HG03439 (cell line): ENCODE results near the gene NRXN3.

Experiments used
- ATAC-seq: cut with Tn5 transposase; IDR thresholded peaks from one replicate; pipeline ENCODE4 v1.9.1; 2021; ENCODE audit warnings: mild to moderate bottlenecking, moderate library complexity; ENCODE audit not compliant: unreplicated experiment

NRXN3 gene

DNA sequence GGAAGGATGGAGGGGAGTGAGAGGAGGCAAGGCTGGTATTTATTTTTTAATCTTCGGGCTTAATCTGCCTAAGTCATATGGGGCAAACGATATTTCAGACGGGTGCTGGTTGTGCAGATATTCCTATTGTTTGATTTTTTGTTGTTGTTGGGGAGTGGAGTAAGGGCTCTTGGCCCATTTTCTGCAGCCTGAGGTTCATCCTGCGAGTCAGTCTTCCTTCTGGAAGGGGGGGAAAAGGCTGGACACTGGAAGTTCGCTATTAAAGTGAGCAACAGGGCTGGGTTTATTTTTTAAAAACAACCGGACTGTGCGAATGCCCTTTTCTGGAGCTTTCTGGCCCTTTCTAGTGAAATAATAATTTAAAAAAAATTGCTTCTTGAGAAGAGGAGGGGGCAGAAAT lies 2.3 kb downstream of the NRXN3 start:
- no peak for ATAC-seq

DNA sequence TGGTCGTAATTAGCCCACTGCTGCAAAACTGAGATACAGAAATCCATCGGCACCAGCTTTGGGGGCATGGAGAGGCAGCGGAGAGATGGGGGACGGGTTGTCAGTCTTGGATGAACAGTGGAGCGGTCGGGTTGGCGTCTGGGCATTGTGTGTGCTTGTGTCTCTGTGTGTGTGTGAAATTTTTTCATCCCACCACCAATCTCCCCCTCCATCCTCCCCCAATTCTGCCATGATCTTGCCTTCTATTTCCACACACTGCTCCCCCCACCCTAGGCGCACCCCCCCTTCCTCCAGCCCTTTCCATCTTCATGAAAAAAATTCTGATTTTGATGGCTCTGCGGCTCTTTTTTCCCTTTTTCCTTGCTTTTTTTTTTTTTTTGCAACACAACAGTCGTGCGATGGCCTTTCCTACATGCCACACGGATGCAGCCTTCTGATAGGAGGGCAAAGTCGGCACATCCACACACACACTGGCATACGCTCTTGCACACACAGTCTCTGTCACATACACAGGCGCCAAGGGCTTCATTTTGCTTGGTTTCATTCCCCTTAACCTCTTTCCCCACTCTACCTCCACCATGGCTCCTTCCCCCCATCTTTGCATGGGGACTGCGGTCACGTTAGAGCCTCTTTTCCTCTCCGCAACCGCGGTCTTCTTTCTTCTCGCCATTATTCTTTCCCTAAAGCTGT lies 3.3 kb downstream of the NRXN3 start:
- no peak for ATAC-seq

DNA sequence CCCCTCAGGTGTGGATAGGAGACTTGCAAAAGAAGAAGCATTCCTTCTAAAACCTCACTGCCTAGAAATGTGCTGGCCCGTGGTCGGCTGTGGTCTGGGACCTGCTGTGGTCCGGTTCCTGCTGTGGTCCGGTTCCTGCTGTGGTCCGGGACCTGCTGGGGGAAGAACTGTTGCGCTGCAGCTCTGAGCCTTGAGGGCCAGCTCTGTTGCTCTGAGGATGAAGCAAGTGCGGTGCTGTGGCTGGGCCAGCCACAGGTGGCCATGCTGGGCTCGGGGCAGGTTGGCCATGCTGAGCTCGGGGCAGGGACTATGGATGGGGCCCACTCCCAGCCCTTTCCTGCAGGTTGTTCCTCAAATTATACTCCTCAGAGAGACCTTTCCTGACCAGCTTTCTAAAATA lies 5.2 kb downstream of the NRXN3 start:
- ATAC-seq = no peak

DNA sequence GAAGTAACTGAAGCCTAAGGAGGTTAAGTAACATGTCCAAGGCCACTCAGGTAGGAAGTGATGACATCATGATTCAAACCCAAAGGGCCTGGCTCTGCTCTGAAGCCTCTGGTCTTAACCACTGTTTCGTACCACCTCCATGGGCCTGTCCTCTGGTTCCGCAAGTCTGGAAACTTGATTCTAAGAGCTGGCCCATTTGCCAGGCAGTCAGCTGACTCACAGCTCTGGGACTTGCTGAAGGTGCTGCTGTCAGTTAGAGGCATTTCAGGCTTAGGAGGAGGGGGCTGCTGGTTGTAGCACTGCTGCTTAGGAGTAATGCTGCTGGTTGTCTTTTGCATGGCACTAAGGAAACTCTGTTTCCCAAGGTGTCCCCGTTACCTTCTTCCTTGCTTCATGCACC lies 7.9 kb downstream of the NRXN3 start:
- ATAC-seq = no peak

DNA sequence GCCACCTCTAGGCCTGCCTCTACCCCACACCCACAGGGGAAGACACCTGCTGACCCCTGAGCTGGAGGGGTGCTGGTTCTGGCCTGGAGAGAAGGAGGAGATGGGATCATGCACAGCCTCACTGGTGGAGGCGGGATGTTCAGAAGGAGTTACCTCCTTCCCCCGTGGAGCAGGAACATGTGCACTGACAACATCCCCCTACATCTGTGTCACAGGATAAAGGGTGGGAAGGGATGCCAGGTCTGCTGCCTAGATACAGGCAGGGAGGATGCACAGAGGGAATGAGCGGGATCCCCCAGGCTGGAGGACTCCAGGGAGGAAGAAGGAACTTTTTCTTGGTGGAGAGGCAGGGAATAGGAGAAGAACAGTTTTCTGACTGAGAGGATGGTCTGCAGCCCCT lies 8.8 kb downstream of the NRXN3 start:
- ATAC-seq = no peak

DNA sequence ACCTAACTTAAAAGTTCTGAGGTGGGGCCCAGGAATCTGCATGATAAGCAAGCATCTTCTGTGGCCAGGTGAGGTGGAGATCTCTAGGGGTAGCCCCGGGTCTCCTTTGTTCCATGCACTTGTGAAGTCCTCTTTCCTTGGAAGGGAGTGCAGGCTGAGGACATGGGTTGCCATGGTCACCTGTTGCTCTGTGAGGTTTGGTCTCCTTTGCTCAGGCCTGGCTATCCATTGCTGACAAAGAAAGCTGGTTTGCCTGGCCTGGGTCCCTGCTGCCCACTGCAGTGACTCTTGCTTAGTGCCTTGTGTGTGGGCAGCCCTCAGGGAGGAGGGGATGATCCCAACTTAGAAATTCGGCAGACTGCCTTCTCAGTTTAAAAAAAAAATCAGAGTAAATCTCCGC lies 11.1 kb downstream of the NRXN3 start:
- no peak for ATAC-seq

DNA sequence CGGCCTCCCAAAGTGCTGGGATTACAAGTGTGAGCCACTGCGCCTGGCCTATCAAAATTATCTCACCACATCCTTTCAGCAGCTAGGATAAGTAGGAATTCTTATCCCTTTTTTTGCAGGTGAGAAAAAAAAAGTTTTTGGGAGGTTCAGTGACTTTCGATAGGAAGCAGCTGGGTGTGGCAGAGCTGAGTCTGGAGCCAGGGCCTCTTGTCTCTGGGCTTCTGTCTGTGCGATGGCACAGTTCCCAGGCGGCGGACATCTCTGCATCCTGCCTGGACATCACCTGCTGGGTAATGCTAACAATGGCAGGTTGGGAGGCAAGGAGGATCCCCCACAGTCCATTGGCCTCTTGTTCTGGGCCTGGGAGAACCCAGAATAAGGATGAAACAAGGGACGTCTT lies 12.5 kb downstream of the NRXN3 start:
- no peak for ATAC-seq

DNA sequence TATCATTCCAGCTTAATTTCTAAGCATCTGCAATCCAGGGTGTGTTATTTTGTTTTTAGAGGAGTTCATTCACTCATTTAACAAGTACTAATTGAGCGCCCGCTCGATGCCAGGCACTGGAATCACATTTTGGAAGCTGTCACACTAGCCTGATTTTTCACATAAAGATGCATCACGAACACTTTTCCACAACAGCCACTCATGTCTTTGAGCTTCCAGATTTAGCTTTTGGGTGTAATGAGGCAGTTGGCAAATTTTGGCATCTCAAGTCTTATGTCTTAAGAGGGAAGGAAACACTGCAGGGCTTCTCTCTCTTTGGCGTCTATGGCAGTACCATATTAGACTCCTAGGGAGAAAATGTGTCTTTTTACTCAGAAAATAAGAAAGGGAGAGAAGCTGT lies 14.0 kb downstream of the NRXN3 start:
- ATAC-seq = no peak

DNA sequence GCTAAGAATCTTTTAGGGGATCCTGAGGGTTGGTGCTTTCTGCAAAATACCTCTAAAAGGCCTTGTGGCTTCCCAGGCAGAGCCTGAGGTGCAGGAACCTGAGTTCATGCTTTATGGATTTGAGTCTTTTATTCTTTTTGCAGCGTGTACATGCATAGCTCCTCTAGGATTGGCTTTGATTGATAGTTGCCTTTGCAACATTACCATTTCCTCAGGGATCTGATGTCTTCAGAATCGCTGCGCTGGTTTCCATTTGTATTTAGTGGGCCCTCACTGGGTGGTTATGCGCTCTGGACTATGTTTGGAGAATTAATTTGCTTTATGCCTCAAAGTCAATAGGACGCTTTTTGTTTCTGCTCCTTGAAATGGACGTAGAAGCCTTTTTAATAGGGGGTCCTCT lies 16.1 kb downstream of the NRXN3 start:
- ATAC-seq = no peak

DNA sequence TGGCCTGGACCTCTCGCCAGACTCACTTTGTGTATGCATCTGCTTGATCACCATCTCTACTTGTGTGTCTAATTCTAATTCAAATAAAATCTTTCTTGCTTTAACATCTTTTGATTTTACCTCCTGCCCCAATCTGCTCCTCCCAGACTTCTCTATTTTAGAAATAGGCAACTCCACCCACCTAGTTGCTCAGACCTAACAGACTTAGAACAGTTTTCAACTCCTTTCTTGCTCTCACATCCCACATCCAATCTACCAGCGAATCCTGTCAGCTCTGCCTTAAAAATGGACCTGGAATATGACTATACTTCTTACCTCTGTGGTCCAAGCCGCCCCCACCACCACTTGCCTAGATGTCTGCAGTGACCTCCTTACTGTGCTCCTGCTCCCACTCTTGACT lies 18.7 kb downstream of the NRXN3 start:
- ATAC-seq = no peak

DNA sequence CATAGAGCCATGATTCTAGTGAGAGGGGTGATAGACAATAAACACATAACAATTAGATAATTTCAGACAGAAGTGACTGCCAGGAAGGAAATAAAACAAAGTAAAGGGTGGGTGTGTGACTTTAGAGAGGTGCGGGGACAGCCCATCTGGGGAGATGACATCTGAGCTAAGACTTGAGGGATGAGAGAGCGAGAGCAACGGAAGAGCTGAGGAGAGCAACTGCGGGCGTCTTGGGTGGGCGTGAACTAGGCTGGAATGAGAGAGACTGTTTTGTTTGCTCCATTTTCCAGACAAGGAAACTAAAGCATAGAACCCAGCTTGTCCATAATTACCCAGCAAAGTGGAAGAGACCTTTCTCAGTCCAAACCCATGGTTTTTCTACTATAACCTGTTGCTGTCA lies 25.3 kb downstream of the NRXN3 start:
- ATAC-seq = no peak

DNA sequence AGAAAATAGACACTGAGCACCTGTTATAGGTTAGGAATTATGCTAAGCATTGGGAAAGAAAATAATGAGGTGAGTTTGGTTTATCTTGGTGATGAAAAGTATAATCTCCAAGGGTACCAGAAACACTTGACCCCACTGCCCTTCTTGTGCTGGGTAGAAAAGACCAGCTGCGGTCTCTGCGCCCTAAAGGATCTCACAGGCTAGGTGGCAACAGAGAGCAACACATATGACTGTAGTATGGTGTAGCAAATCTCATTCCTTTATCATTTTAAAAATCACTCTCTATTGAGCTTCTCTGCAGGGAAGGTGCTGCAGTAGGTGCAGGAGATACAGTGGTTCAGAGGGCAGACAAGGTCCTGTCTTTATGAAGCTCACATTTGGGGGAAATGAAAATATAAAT lies 26.1 kb downstream of the NRXN3 start:
- ATAC-seq = no peak

DNA sequence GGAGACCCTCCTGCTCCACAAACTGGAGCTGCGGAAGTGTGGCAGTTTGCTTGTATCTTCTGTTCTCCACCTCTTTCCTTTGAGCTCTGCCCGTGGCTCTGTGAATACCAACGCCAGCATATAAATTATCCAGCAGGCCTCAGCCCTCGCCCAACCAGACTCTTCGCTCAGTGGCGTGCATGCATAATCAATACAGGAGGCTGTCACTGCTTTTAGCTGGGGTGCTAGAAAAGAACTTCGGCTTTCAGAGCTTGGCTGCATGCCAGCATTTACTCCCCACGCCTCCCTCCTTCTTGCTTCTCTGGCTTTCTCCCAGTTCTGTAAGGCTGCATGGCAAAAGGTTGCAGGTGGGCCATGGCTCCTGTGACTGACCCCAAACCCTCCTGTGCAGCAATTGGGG lies 26.9 kb downstream of the NRXN3 start:
- no peak for ATAC-seq

DNA sequence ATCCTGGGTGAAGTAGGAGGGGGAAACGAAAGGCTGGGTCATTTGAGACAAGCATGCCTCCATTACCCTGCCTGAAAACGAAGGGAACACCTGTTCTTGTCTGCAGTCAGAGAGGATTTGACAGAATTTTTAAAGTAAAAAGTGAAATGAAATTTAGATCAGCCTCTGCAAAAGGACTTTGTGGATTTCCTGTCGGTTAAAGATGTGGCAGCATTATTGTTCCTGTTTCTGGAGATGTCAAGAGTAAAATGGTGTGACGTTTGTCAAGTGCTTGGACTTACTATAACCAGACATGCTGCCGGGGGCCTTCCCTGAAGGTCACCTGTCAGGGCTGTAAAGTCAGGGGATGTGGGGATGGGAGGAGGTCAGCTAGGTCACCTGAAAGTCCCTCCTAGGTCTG lies 32.0 kb downstream of the NRXN3 start:
- no peak for ATAC-seq

DNA sequence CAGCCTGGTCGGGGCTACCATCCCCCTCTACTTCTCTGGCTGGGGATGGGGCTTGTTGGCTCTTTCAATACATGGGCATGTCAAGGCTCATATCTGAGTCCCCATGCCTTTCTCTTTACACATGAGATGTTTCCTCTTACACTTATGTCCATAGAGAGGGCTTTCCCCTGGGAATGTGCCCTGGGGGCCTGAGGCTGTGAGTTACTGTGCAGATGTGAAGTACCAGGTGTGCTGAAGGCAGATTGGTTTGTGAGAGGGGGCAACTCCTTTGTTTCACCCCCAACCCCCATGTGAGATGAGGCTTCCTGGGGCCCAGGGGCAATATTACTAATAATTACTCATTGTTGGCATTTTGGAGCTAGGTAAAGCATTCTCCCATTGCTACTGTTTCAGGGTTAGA lies 32.8 kb downstream of the NRXN3 start:
- no peak for ATAC-seq

DNA sequence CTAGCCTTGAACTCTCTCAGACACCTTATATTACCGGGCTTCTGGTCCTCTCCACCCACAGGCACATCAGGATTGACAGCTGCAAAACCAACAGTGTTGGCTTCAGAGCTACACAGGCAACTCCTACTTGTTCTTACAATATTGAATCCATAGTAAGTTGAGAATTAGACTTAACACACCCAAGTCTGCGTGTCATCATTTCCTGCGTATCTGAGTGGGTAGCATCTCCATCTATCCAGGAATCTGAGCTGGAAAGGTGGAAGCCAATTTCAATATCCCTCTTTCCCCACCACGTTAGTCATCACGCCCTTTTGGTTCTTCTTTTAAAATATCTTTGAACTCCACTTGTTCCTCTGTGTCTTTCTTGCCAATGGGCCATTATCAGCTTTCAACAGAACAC lies 37.2 kb downstream of the NRXN3 start:
- ATAC-seq = no peak

DNA sequence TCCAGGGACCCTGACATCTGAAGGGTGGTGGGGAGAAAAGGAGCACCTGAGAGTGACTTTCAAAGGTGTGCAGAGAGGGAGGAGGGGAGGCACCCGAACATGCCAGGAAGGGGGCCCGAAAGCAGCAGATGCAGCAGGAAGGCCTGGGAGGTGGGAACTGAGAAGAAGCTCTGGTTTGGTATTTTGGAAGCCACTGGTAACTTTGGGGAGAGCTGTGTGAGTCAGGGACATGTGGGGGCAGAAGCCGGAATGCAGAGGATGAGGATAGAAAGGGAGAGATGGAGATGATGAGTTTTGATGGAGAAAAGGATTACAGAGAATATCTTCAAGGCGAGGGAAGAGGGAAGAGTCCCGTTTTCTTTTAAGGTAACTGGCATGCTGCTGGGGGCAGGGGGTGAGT lies 50.1 kb downstream of the NRXN3 start:
- ATAC-seq = no peak

DNA sequence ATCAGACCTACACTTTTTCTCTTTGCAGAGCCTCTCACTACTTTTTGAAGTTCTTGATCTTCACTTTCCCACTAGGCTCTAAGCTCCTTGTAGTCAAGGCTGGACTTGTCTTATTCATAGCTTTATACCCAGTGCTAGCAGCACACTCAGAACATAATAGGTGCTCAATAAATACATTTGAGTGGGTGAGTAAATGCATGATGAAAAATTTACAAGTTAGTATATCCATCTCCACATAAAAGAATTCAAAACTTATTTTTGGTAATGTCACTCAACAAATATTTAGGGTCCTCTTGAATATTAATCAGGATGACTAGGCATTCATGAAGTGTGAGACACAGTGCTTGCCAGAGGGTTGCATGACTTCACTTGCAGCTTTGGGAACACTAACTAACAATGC lies 52.6 kb downstream of the NRXN3 start:
- ATAC-seq = no peak

DNA sequence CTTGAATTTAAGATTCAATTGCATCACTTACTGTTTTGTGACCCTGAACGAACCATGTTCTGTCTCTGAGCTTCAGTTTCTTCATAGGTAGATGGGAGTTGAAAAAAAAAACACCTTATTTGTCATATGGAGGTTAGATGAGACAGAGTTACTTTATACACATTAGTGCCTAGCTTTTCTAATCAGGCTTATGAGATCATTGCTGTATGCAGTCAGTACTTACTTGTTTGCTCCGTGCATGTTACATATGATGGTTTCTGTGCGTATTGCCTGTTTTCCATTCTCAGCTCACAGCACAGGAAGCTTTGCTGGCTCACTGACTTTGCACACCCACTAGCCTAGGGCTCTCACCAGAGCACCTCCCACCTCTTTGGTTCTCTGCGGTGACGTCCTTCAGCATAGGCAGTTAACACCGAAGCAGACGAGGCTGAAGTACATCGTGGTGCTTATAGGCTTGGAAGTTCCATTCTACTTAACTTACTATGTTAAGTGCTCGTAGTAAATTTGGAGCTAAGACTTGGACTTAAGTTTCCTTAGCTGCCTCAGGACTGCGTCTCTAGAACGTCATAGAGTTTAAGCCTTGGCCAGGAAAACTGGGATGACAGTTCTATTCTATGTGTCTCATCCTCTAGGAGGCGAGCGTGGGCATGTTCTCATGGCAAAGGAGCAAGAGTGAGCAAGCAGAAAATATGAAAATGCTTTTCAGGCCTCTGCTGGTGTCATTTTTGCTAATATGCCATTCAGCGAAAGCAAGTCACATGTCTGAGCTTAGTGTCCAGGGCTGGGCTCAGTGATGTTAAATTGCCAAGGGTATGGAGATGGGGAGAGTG lies 57.3 kb downstream of the NRXN3 start:
- ATAC-seq = no peak

DNA sequence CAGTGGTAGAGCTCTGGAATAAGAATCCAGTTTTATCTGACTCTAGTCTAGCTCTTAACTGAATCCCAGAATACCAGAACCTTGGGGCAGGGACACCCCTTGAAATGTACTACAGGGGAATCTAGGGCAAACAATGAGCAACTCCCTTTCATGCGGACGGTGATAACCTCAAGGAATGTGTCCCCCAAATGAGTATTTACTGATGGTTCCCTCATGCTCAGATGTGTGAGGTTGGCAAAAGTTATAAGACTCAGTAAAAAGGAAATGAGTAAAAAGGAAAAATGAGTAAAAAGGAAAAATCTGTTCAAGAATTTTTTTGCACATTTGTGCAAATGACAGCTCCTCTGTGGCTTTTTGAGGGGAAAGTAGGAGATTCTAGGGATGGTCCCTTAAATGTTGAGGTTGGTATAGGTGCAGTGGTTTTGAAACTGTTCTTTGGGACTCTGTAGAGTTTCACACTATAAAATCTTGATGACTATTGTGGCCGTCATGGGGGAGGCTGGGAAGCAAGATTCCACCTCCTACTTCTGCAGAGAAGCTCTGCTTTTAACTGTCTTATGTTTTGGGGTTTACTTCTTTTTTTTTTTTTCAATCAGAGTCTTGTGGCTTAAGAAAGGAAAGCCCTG lies 58.6 kb downstream of the NRXN3 start:
- no peak for ATAC-seq

DNA sequence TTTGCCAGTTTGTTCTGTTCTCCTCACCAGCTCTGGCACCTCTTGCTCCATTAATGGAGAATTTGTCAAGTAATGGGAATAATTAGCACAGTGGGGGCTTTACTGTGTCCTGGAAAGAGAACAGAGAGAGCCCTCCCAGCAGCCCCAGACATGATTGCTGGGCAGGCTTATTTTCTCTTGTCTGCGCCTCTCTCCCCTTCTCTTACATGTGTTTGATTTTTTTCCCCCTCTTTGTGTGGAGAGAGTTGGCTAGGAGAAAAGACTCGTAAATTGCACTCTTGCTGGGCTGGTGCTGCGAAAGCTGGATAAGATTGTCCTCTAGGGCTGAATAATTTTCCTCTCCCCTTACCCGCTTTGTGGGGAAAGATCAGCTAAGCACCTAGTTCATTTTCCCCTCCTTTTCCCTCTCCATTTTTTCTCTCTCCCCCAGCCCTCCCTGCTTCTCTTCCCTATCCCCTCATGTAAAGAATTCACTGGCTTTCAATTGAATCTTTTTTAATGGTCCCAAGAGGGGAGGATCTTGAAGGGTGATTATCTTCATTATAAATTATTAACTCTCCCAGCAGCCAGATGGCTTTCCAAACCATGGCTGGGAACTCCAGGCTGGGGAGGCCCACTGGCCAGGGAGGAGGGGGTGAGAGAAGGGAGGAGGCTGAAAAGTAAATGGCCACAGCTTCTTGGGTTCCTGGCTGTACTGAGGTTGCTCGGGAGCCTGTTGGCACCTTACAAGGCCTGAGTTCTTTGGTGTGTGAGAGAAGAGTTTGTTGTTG lies 62.2 kb downstream of the NRXN3 start:
- ATAC-seq = no peak
